Measurements from ENCODE around the gene CRYBG3.
A peak's percentile ranks its signal among the peaks of the same experiment; 100 is the strongest.
"Not testable (repeated sequence)": the region's sequence is repeated elsewhere in the genome, so short reads cannot be mapped to it uniquely, and the experiment has no call there.

CRYBG3 gene

DNA sequence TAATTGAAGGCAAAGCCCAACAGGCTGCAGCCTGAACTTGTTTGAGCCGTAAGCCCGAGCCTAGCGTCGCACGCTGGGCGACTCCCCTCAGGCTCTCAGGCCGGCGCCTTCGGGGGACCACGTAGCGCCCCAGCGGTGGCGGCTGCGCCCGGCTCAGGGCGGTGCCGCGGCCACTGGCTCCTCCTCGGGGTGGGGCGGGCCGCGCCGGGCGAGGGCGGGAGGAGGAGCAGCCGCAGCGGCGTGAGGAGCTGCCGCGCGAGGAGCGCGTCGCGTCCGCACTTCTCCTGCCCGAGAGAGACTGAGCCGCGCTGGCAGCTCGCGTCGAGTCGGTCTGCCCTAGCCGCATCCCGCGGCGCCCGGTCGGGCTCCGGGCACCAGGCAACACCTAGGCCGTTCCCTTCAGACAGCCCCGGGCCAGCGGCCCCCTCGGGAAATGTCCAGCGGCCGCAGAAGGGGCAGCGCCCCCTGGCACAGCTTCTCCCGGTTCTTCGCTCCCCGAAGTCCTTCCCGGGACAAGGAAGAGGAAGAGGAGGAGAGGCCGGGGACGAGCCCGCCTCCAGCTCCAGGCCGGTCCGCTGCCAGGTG is at the start of gene CRYBG3:
Gene CRYBG3 (plus strand): TSS at position 238 of the 585 bp plus-strand sequence. CDS start 196 bp downstream, at position 434.
- DNase-seq = peak; percentile 65

DNA sequence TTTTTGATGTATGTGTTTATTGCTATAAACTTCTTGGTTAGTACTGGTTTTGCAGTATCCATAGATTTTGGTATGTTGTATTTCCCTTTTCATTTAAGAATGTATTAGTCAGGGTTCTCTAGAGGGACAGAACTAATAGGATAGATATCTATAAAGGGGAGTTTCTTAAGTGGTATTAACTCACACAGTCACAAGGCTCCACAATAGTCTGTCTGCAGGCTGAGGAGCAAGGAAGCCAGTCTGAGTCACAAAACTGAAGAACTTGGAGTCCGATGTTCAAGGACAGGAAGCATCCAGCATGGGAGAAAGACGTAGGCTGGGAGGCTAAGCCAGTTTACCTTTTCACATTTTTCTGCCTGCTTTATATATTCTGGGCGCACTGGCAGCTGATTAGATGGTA is 48.9 kb upstream of the CRYBG3 start:
- DNase-seq = no peak

DNA sequence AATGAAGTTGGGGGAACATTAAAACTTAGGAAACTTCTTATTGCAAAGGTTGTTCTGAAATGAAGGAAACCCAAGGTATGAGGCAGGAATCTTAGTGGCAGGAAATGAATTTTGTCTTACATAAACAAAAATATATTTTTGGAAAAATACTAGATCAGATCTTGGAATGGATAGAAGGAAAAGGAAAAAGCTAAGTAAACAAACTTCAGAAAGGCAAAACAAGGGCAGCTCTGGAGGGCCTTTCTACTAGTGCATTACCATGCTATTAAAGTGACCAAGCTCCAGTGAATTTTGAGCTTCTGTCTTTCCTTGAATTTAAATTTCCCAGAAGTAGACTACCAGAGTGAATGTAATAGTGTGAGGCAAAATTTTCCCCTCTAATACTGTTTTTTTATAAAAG is 43.7 kb upstream of the CRYBG3 start:
- DNase-seq = no peak

DNA sequence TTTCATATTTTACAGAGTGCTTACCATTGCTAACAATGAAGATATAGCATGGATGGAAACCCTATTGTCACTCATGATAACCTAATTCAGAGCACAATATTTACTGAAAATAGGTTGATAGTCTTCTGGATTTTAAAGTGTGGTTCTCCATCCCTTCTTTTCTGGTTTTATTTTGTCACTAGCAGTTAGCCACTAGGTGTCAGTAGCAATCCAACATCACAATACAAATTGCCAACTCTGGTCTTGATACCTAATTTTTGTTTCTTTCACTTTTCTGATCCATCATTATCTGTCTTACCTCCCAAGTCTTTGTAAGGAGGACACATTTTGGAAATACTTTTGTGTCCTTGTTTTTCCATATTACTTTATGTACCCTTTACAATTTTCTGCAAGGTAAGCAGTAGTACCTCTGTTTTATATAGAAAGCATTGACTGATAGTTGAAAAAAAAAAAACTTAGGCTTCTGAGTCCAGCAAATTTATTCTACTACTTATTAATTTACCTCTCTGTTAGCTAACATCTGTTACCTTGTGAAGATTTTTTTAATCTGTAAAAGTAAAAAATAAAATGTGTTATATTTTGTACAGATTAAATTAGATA is 28.3 kb upstream of the CRYBG3 start:
- DNase-seq = peak; percentile 48

DNA sequence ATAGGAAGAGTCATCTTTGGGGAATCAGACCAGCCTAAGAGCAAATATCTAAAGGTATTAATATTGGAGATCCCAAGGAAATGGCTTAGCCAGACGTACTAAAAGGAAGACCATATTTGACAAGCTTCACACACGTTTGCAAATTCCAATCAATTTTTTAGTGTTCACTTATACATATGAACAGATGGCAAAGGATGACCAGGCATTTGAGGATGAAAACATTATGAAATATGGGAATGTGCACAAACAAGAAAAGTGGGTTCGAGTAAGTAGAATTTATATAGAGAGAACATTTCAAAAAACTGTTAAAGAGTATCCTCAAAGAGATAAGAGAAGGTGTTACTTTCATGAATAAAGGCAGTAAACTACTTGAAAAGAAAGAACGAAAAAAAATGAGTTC is 25.9 kb upstream of the CRYBG3 start:
- no peak for DNase-seq

DNA sequence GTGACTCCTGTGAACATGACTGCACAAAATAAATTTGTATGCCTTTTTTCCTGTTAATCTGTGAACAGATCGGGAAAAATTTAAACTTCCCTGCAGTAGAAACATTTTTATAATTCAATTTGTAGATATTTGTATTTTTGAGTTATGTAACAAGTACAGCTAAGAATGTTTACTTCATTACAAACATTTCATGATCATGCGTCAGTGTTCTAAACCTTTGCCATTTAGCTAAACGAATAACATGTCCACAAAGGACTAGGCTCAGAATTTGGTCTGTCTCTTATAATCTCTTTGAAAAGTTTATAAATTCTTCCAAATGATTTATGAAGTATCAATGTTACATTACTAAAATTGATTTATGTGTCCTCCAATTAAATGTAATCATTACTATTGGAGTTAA is 17.3 kb upstream of the CRYBG3 start:
- DNase-seq = no peak

DNA sequence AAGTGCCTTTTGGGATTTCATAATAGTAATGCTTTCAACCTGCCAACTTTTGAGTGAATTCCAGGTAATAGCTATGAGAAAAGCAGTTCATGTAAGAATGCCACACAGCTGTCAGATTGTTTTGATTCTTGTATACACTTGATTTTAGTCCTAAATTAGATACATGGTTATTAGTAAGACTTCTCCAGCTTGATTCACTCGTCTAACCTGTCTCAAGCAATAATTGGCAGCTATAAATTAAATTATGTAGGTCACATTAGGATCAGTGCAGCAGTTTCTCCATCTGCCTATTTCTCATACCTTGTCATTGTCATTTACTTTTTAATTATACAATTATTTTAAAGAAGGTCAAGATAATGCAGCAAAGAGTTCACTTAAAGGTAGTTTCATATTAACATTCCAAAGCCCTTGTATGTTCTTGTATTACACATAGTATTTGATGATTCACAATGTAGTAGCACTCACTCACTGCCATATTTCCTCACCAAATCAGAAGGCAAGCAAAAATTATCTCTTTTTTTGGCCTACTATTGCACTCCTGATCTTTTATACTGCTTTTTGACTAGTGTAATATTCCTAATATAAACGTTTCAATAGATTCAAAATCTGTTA is 10.9 kb upstream of the CRYBG3 start:
- no peak for DNase-seq

DNA sequence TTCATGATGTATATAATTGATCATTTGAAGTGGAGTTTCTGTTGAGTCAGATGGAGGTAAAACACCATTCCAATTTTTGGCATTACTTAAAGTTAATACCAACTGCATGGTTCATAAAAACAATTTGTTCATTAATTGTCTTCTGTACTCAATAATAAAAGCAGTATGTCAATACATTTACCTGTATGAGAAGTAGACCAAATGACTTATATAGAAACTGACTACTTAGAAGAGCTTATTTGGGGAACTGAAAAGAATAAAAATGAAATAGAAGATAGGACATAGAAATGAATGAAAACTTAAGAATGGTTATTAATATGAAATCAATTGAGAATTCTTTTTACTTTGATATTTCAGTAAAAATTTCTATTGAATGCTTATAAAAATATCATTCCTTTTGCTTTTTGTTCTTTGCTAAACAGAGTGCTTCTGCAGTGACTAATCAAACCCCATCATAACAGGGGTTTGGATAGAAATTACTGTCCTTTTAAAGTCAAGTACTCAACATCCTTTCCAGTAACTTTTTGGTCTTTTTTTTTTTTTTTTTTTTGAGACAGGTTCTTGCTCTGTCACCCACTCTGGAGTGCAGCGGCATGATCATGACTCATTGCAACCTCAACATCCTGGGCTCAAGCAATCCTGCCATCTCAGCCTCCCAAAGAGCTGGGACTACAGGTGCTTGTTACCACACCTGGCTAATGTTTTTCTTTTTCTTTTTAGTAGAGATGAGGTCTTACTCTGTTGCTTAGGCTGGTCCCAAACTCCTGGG is 6.5 kb upstream of the CRYBG3 start:
- DNase-seq = no peak

DNA sequence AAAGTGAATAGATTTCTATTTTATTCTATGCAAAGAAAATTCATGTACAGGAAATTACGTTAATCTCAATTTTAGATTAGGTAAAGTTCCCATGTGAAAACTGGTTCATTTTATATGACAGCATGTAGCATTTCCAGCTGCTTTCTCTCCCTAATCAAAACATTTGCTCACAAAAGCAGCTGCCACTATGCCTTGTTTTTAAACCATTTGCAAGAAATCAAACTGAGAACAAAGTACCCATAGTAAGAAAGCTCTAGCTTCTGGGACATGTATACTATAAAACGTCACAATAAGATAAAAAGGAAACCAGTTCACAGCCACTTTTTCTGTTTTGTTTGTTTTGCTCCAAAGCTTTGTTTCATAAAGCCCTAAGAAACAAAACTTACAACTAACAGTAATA is 5.0 kb upstream of the CRYBG3 start:
- DNase-seq = no peak

DNA sequence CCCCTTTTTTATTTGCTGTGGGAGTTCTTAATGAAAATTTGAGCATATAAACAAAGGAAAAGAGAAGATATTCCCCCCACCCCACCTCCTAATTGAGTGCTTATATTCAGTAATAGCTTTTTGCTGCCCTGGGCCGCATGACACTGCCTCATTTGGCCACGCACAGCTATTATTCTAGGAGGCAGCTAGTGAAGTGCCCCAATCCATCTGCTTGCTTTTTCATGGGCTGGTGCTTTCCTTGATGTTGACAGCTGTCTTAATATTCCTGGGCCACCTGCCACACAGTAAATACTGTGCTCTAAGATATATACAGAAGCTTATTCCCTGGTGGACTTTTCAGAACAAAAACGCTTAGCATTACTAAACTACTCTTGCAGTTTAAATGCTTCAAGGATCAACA is 3.8 kb upstream of the CRYBG3 start:
- DNase-seq = peak; percentile 100

DNA sequence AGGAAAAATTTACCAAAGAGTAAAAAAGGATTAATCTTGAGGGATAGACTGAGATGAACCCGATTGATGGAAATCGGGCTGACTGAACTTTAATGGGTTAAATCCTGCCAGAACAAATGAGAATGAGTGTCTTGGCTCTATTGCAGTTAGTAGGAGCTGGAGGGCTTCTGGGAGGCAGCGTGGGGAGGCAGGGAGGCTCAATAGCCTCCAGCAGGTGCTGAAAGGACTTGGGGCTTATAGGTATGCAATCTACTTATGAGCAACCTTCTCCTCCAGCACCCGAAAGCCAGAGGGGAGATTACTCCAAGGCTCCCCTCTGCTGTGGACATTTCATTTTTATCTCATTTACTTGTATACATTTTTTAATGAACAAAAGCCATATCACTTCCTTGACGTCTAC is 1.0 kb upstream of the CRYBG3 start:
- no peak for DNase-seq

DNA sequence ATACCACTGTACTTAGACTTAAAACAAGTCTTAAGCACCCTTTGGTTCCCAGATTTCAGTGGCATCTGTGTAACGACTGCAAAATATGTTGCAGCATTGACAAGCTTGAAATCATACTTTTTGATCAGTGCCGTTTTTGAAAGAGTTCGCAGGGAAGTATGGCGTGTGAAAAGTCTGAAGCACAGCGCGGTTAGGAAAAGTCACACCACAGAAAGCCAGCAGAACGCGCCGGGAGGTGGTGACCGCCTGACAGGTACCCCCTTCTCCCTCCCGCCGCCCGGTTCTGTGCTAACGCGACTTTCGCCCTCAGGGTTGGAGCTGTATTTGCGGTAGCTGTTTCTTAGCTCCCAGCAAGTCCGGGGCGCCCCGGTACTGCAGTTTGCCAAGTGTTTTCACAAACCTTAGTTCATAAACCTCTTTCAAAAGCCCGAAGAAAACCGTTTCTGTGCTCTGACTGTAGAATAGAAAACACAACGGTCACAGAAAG is 481 bp upstream of the CRYBG3 start:
- DNase-seq = peak; percentile 58

DNA sequence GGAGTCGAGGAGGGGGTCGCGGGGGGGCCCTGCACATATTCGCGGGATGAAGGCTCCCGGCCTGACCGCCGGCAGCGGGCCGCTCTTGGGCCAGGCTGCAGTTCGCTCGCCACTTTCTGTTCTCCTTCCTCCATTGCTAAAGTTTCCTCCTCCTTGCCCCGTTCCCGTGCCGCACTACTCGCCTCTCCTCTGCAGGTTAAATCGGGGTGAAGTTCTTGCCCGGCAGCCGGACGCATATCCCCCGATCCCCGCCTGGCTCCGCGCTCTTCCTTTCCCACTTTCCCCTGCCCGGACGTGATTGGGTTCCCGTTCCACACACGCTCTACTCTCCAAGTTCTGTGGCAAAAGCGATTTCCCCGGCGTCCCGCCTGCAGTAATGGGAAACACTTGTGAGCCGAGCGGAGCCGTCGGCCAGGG is 556 bp downstream of the CRYBG3 start:
- peak; percentile 56 for DNase-seq

DNA sequence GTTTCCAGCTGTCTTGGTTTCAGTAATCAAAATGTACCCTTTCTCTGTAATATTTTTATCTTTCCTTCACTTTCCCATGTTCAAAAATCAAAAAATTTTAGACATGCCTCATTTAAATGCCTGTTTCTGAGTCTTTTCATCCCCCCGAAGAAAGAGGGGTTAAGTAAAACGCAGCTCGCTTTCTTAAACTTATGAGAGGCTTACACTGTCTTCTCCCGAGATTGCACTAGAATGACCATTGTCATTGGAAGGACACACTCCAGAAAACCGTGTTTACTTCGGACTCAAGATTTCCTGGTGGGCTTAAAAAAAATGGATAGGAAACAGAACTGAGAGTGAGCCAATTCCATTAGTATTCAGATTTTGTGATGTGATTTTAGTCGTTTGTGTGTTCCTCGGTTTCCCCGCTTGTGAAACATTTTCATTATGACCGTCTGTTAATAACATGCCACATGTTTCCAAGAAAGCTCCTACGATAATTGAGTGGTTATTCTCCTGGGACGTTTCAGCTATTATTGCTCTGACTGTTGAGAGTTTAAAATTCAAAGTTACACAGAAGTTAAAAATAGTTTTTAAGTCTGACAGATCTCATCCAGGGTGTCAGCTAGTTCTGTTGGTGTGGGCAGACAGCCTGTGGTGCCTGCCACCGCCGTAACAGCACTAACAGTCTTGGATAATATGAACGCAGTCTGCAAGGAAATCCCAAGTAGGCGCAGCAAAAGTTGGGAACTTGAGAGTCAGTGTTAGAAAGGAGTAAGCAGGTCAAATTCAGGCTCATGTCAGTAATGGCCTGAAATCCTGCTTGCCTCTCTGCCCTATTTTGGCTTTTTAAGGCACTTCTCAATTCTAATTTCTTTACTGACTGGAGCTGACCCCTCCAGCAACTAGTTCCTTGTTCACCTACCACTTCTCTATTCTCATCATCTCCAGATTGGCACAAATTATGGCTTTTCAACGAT is 1.5 kb downstream of the CRYBG3 start:
- DNase-seq = no peak

DNA sequence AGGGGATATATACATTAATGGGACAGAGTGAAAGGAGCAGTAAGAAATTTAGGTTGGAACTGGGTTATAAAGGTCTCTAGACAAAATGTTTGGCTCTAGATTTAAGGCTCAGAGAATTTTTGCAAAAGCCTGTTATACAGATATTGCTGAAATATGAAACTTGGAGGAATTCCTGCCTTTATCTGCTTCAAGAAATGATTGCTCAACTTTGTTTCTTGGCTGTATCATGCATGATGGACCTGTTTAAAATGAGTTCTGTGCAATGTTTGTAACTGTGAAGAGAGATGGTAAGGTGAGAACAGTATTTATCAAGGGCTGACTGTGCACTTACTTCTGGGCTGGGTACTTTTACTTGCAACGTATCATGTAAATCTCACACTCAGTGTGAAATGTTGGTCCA is 3.3 kb downstream of the CRYBG3 start:
- no peak for DNase-seq

DNA sequence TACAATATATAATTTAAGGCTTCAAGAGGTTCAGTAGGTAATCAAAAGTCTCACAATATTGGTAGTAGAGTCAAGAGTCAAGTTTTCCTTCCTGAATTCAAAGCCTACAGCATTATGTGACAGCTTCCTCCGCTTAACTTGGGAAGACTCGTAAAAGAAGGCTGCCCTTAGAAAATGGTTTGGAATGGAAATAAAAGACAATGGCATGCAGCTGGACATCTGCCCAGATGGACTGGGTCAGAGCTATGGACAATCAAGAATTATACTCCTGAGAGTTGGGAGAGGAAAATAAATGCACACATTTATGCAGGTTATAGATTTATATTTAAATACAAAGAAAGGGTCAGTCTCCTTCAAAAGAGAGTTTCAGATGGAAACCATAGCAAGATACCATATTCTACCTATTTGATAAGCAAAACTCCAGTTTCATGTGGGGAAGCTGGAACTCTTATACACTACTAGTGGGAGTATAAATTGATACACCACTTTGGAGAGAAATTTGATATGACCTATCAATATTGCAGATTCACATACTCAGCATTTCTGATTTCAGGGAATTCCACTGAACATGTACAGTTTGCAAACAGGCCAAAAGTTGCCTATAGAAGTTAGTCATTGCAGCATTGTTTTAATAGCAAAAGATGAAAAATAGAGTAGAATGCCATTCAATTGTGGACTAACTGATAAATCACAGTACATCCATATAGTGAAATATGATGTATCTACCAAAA is 6.1 kb downstream of the CRYBG3 start:
- no peak for DNase-seq

DNA sequence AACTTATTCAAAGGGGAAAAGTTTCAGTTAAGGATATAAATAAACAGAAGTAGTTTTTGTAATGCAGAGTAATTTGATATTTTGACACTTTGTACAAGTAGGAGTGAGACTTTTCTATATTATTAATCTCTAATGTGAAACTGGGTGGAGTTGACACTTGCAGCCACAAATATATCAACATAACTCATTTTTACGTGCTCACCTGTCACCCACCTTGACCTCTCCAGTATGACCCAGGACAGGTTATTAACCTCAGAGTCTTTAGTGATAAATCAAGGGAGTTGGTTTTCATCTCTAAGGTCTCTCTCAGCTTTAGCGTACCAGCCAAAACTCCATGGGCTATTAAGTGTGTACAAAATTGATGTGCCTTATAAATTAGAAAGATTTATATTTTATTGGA is 7.4 kb downstream of the CRYBG3 start:
- no peak for DNase-seq

DNA sequence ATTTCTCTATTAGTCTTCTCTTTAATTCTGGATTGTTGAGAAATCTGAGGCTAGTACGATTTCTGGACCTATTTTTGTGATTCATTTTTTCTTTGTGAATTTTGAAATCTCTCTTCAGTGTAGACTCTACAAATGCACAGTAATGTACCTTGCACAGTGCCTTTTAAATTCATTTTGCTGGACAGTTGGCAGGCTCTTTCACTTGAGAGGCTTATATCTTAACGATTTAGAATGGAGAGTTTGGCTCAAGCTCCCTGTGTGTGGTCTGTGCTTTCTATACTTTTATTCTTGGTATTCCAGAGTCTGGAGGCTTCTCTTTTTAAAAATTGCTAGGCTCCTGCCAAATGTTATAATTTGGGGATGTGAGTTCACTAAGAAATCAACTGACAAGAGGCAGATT is 8.8 kb downstream of the CRYBG3 start:
- DNase-seq = peak; percentile 26

DNA sequence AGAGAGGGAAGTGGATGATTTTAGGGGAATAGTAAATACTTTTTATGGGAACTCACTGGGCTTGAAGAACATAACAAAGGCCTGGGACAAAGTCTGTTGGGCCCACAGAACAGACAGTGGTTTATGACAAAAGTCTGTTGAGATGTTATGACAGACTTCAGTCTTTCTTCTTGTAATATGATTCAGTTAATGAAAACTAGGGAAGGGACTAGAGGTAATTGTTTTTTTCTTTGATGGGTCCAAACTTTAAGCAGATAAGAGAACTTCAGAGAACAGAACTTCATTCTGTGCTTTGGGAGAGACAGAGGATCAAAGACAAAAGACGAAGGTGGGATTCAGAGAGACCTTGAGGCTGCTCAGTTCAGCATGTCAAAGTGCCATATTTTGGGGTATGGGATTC is 9.3 kb downstream of the CRYBG3 start:
- no peak for DNase-seq

DNA sequence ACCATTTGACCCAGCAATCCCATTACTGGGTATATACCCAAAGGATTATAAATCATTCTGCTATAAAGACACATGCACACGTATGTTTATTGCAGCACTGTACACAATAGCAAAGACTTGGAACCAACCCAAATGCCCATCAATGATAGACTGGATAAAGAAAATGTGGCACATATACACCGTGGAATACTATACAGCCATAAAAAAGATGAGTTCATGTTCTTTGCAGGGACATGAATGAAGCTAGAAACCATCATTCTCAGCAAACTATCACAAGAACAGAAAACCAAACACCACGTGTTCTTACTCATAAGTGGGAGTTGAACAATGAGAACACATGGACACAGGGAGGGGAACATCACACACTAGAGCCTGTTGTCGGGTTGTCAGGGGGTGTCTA is 11.4 kb downstream of the CRYBG3 start:
- DNase-seq = not testable (repeated sequence)

DNA sequence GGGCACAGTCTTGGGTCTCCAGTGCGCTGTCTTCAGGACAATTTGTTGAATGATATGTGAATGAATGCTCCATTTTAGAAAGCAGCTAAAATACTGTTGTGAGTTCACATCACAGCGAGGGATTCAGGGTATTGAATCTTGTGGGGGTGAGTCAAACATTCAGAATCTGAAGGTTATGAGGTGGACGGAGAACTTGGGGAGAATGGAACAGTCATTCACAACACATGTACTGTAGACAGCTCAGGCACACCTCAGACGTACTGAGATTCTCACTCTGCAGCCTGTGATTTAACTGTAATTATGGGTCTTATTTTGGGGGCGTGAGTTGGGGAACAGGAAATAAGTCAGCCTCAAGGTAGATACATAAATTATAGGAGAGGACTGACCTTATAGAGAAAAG is 13.9 kb downstream of the CRYBG3 start:
- DNase-seq = no peak

DNA sequence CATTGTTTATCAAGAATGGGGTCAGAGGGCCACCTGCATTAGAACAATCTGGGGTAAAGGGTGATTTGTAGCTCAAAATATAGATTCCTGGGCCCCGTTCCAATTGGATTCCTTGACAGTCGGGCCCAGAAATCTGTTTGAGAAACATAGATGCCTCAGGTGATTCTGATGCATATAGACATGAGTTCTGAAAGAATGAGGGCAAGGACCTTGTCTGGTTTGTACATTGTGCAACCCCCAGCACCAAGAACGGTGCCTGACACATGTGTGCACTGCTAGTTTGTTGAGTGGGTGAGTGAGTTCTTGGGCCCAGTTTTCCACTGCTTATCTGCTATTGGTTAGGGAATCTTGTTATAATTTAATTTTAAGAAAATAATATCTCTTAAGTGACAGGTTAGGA is 16.6 kb downstream of the CRYBG3 start:
- no peak for DNase-seq
